ENCODE results near the gene MCEE.
"Not testable (repeated sequence)": the region's sequence is repeated elsewhere in the genome, so short reads cannot be mapped to it uniquely, and the experiment has no call there.

The MCEE gene

DNA sequence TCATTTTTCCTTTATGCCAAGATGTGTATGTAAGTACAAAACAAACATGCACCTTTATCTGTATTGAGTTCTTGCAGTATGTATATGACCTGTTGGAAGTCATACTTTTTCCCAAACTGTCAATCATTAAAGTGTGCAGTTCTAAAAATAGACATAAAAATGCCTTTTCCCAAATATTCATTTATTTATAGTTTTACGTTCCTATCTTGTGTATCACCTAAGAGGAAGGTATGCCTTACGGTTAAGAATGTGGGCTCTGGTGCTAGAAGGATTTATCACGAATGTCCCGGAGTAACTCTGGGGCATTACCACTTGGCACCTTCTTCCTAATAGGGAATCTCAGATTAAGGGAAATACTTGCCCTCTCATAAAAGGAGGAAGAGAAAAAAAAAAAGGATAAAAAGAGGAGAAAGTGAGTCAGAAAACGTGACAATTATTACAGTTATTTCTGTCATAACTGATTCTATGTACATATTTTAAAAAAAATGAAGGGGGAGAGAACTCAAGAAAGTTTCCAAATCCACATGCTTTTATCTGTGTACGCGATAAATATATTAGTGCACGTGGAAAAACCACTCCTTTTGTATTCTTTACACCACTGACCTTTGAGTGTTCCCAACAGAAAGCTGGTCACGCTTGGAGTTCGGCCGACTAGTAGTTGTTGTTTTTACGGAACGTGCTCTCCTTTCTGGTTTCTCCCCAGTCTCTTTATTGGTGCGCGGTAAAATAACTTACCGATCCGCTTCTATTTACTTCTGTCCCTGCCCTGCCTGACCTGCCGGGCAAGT, 721 bp downstream of the MCEE start:
- no peak for DNase-seq (ENCODE audit: low read depth in 2 of 2, low spot score in 1 of 2)

DNA sequence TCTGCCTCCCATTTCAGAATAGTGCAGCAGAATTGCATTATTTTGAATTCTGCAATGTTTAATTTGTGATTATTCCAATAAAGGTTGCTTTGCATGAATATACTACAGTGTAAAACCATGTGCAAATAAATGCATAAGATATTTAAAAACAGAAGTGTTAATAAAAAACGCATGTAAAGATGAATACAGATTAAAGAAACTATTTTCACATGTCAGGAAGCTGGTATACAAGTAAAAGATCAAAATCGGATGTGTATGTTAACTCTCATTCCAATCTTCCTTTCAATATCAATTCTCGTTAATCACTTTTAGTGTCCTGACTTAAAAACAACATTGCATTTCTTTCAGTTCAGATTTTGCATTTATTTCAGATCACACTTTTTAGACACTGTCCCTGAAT, 3.1 kb downstream of the MCEE start:
- DNase-seq (ENCODE audit: low read depth in 2 of 2, low spot score in 1 of 2): no peak

GRCh38 chr2:71125506-71126294, 4.3 kb downstream of the MCEE start:
- no peak for DNase-seq (ENCODE audit: low read depth in 2 of 2, low spot score in 1 of 2)

DNA sequence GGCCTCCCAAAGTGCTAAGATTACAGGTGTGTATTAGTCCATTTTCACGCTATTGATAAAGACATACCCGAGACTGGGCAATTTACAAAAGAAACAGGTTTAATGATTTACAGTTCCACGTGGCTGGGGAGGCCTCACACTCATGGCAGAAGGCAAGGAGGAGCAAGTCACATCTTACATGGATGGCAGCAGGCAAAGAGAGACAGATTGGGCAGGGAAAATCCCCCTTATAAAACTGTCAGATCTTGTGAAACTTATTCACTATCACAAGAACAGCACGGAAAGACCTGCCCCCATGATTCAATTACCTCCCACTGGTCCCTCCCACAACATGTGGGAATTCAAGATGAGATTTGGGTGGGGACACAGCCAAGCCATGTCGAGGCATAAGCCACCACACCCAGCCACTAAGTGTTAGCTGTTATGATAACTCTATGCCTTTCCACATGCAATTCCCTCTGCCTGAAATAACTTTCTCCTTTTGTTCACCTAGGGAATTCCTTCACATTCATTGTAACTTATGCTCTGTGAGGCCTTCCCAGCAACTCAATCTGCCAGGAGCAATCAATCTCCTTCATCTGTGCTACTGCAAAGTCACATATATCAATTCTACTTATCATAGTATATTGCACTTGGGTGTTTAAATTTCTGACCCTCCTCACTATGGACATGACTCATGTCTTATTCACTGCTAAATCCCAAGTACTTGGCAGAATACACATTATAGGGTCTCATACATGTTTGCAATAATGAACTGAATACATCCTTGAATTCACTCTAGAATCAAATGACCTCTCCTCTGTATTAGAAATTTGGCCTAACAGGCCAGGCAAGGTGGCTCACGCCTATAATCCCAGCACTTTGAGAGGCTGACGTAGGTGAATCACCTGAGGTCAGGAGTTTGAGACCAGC, 7.4 kb downstream of the MCEE start:
- DNase-seq (ENCODE audit: low read depth in 2 of 2, low spot score in 1 of 2): no peak

DNA sequence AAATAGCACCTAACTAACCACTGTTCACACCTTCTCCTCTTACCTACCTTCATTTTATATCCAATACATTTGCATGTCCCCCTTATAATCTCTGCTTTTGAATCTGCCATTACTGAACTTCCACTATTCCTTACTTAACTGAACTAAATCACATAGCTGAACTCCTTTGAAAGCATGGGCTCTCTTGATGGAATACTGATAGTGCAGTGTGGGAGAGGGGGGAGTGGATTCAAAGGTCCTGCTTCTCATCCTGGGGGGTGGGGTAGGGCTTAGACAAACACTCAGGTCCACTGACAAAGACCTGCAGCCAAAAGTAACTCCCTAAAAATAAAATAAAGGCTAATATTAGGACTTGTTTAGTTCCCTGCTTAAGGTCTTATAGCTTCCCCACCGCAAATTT, 8.6 kb downstream of the MCEE start:
- DNase-seq (ENCODE audit: low read depth in 2 of 2, low spot score in 1 of 2): no peak

GRCh38 chr2:71120195-71120594, 9.8 kb downstream of the MCEE start:
- DNase-seq (ENCODE audit: low read depth in 2 of 2, low spot score in 1 of 2): no peak

DNA sequence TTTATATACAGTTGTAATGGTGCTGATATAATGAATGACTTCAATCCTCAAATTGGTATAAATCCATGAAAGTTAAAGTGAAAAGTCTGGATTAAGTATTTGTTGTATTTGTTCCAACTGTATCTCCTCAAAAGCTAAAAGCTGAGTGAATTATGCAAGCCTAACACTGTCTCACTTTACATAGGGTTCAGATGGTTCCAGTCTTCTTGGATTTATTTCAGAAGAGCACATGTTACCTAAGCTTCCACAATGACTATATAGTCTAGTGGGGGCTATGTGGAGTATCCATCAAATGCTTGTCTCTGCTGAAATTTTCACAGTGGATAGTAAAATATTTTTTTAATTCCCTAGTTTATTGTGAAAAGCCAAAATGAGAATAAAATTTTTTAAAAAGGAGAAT, 13.0 kb downstream of the MCEE start:
- no peak for DNase-seq (ENCODE audit: low read depth in 2 of 2, low spot score in 1 of 2)

DNA sequence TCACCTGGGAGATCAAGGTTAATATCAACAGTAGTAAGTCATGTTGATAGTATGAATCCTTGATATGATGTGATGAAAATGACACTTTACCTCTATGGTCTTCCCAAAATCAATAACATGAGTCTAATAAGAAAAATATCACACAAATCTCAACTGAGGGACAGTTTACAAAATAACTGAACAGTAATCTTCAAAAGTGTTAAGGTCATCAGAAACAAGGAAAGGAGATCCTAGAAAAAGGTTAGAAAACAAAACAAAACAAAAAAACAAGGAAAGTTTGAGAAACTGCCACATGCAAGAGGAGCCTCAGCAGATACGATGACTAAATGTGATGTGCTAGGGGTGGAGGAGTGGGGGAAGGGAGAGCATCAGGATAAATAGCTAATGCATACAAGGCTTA, 16.2 kb downstream of the MCEE start:
- no peak for DNase-seq (ENCODE audit: low read depth in 2 of 2, low spot score in 1 of 2)

GRCh38 chr2:71108091-71108490, 21.9 kb downstream of the MCEE start:
- DNase-seq (ENCODE audit: low read depth in 2 of 2, low spot score in 1 of 2): no peak

DNA sequence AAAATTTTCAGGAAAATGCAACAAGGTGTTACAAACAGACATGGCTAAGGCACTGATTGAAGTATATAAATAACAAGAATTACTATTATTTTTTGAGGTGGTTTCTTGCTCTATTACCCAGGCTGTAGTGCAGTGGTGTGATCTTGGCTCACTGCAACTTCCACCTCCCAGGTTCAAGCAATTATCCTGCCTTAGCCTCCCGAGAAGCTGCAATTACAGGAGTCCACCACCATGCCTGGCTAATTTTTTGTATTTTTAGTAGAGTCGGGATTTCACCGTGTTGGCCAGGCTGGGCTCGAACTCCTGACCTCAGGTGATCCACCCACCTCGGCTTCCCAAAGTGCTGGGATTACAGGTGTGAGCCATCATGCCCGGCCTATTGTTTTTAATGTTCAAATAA, 23.6 kb downstream of the MCEE start:
- DNase-seq (ENCODE audit: low read depth in 2 of 2, low spot score in 1 of 2): not testable (repeated sequence)

- DNase-seq (ENCODE audit: low read depth in 2 of 2, low spot score in 1 of 2): no peak
These were observed 26.2 kb downstream of the MCEE start for GRCh38 chr2:71103809-71104208.

DNA sequence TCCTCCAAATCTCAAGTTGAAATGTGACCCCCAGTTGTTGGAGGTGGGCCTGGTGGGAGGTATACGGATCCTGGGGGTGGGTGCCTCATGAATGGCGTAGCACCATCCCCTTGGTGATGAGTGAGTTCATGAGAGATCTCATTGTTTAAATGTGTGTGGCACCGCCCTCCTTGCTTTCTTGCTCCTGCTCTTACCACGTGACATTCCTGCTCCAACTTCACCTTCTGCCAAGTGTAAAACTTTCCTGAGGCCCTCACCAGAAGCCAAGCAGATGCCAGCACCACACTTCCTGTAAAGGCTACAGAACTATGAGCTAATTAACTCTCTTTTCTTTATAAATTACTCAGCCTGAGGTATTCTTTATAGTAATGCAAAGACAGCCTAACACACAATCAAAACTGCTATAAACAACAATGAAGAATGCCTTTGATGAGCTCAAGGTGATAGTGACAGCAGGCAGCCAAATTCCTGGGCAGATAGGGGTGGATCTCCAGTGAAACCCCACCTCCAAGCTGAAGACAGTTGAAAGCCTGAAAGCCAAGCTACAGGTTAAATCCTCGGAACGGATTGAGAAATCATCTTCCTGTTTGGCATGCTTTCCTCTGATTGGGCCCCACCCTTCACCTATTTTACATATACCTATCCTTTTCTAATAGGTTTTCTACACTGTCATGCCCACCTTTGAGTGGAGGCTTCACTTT, 26.9 kb downstream of the MCEE start:
- DNase-seq (ENCODE audit: low read depth in 2 of 2, low spot score in 1 of 2): no peak

DNA sequence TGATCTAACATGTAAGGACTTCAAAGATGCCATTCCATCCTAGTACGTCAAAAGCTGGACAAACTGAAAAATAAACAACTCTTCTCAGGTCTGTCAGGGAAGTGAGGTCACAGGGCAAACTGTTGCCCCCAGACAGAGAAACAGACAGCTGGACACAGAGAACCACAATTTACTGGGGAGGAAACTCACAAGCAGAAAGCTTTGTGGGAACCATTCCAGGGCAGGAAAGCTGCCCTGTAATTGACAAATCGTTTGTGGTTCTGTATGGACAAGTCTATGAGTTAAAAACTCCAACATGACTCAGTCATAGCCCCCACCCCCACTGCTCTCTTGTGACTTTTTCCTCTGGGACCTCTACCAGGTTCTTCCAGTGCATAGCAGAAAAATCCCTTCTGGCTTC, 28.4 kb downstream of the MCEE start:
- no peak for DNase-seq (ENCODE audit: low read depth in 2 of 2, low spot score in 1 of 2)

- peak; percentile 10 to 12 for DNase-seq (ENCODE audit: low read depth in 2 of 2, low spot score in 1 of 2)
These were observed 29.6 kb downstream of the MCEE start for GRCh38 chr2:71100195-71100964.

DNA sequence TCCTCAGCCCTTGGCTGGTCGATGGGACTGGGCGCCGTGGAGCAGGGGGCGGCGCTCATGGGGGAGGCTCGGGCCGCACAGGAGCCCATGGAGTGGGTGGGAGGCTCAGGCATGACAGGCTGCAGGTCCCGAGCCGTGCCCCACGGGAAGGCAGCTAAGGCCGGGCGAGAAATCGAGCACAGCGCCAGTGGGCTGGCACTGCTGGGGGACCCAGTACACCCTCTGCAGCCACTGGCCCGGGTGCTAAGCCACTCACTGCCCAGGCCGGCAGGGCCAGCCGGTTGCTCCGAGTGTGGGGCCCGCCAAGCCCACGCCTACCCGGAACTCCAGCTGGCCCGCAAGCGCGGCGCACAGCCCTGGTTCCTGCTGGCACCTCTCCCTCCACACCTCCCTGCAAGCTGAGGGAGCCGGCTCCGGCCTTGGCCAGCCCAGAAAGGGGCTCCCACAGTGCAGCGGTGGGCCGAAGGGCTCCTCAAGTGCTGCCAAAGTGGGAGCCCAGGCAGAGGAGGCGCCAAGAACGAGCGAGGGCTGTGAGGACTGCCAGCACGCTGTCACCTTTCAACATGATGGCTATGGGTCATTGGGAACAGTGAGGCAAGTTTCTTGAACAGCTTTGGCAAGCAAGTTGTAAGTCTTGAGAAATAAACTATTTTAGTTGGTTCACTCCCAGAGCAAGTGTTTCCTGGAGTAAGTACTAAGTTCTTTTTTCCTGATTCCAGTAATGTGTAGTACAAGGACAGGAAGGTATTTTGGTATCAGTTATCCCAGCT, 37.4 kb downstream of the MCEE start:
- DNase-seq (ENCODE audit: low read depth in 2 of 2, low spot score in 1 of 2): not testable (repeated sequence)

DNA sequence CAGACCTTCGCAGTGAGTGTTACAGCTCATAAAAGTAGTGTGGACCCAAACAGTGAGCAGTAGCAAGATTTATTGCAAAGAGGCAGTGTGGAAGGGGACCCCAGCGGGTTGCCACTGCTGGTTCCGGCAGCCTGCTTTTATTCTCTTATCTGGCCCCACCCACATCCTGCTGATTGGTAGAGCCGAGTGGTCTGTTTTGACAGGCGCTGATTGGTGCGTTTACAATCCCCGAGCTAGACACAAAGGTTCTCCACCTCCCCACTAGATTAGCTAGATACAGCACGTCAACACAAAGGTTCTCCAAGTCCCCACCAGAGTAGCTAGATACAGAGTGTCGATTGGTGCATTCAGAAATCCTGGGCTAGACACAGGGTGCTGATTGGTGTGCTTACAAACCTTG, 38.2 kb downstream of the MCEE start:
- not testable (repeated sequence) for DNase-seq (ENCODE audit: low read depth in 2 of 2, low spot score in 1 of 2)

DNA sequence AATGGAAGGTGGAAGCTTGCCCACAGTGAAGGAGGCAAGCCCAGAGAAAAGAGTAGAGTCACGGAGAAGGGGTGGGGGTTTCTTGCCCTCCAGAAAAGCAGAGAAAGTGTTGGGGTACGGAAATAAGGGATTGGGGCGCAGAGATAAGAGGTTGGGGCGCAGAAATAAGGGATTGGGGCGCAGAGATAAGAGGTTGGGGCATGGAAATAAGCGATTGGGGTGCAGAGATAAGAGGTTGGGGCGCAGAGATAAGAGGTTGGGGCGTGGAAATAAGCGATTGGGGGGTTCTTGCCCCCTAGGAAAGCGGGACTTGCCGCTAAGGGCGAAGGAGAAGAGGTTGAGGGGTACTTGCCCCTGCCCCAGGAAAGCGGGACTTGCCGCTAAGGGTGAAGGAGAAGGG, 40.6 kb downstream of the MCEE start:
- DNase-seq (ENCODE audit: low read depth in 2 of 2, low spot score in 1 of 2): not testable (repeated sequence)

DNA sequence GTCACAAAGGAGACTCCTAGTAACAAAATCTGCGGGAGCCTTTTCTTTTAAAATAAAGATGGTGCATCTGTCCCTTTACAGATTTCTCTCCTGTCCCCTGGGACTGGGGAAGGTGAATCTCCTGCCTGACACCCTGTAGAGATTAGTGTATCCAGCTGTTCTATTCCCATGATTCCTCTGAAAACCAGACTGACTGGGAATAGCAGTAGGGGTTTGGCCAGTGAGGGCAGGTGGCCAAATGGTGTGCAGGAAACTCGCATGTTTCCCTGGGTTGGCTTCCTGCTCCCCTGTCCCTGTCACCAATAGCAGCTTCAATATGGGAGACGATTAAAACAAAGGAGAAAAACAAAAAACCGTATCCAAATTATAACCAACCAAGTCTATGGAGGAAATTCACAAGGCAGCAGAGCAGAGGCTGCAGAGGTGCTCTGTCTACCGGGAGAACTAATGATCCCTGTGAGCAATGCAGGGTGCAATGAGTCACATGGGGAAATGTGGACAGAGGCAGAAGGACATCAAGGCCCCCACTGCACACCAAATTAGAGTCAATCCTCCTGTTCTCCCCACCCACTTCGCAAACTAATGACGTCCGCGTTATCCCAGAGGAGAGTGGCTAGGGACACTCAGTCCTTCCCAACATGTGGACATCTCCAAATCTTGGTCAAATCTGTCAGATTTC, 44.6 kb downstream of the MCEE start:
- not testable (repeated sequence) for DNase-seq (ENCODE audit: low read depth in 2 of 2, low spot score in 1 of 2)

Data from stimulated activated CD8-positive, alpha-beta memory T cell treated with anti-CD3 and anti-CD28 coated beads, Interleukin-4, amount 100 ng/mL, for 1 hour (primary cell).